Stimulated activated CD8-positive, alpha-beta memory T cell treated with anti-CD3 and anti-CD28 coated beads, Interleukin-15, amount 100 ng/mL, for 48 hours (primary cell): ENCODE data around the gene KRT34.
"Not testable (repeated sequence)": the region's sequence is repeated elsewhere in the genome, so short reads cannot be mapped to it uniquely, and the experiment has no call there.

Source experiments
- DNase-seq, 2 donors: peaks; one replicate each; pipeline ENCODE4 v3.0.0-alpha.2; 2020; ENCODE audit warnings: low read depth in 2 of 2

Gene KRT34

GRCh38 chr17:41381943-41382342 lies at the start of gene KRT34:
KRT34 (minus strand) TSS chr17:41382306; CDS start chr17:41382246, 60 bp downstream.
- not testable (repeated sequence) for DNase-seq

GRCh38 chr17:41430376-41430775 lies 48.3 kb upstream of the KRT34 start:
- DNase-seq, result not testable (repeated sequence)

- no peak for DNase-seq
These were observed 47.6 kb upstream of the KRT34 start for GRCh38 chr17:41429667-41430066.

- DNase-seq, result no peak
These were observed 46.6 kb upstream of the KRT34 start for GRCh38 chr17:41428591-41429291.

- DNase-seq, result no peak
These were observed 42.1 kb upstream of the KRT34 start, which contains the start of gene KRT37 for GRCh38 chr17:41424111-41424635. KRT37 (minus strand) TSS chr17:41424585; CDS start chr17:41424523, 62 bp downstream.

GRCh38 chr17:41422586-41422985 lies 40.5 kb upstream of the KRT34 start:
- DNase-seq, result not testable (repeated sequence)

GRCh38 chr17:41421617-41422016 lies 39.5 kb upstream of the KRT34 start:
- no peak for DNase-seq

GRCh38 chr17:41421116-41421515 lies 39.0 kb upstream of the KRT34 start:
- no peak for DNase-seq

- no peak for DNase-seq
These were observed 38.0 kb upstream of the KRT34 start for GRCh38 chr17:41420134-41420533.

GRCh38 chr17:41419716-41420115 lies 37.6 kb upstream of the KRT34 start:
- DNase-seq, result no peak

- no peak for DNase-seq
These were observed 36.2 kb upstream of the KRT34 start for GRCh38 chr17:41418116-41418860.

- no peak for DNase-seq
These were observed 35.5 kb upstream of the KRT34 start for GRCh38 chr17:41417576-41418015.

- no peak for DNase-seq
These were observed 35.0 kb upstream of the KRT34 start for GRCh38 chr17:41417127-41417526.

GRCh38 chr17:41416479-41416878 lies 34.4 kb upstream of the KRT34 start:
- no peak for DNase-seq

- DNase-seq, result no peak
These were observed 33.8 kb upstream of the KRT34 start for GRCh38 chr17:41415833-41416335.

- DNase-seq, result no peak
These were observed 33.3 kb upstream of the KRT34 start for GRCh38 chr17:41415411-41415810.

- DNase-seq, result no peak
These were observed 31.9 kb upstream of the KRT34 start for GRCh38 chr17:41413982-41414381.

- DNase-seq, result no peak
These were observed 31.3 kb upstream of the KRT34 start for GRCh38 chr17:41413353-41413957.

- no peak for DNase-seq
These were observed 29.1 kb upstream of the KRT34 start for GRCh38 chr17:41411072-41411840.

GRCh38 chr17:41407226-41407625 lies 25.1 kb upstream of the KRT34 start:
- no peak for DNase-seq

GRCh38 chr17:41406205-41406604 lies 24.1 kb upstream of the KRT34 start:
- DNase-seq, result no peak
